Measurements from ENCODE around the gene CARD11. TPM values are rescaled to one million over a fixed set of nuclear protein-coding genes. Genes with fewer than 3 reads are reported as not detected.
A peak's percentile ranks its signal among the peaks of the same experiment; 100 is the strongest.

CARD11 gene
- total RNA-seq, 6 experiments from 2014 or later = not detected

DNA sequence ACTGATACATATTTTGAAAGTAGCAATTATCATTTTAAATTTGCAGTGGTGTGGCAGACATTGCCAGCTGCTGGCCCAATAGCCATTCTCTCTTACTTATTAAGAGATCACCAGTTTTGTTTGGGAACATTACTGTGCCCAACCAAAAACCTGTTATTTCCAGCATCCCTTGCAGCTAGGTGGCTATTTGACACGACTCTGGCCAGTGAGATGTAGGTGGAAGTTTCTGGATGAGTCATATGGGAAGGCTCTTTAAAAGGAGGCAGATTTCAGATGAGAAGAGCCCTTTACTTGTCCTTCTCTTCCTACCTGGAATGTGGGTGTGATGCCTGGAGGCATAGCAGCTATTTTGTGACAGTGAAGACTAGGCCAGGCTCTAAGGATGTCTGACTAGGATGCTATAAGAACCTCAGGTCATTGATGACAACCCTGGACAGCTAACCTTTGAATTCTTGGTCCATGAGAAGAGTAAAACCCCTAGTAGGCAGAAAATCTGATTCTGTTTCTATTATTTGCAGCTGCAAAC, 77.9 kb downstream of the CARD11 start:
- Mint-ChIP-seq H3K27ac (no peak overlapping the region), H3K9me3 (no peaks in the 10 kb centered on the region; the same call in 1 of the 2 replicates), H3K4me3 (no peak overlapping the region), H3K4me1 (ENCODE audit: low read depth) (no peaks in the 10 kb centered on the region), H3K27me3 (ENCODE audit: insufficient read depth) (peaks cover 2% of the 10 kb centered on the region), H3K36me3 (ENCODE audit: low read depth) (no peaks in the 10 kb centered on the region)
- no peak for DNase-seq
- TF ChIP-seq, protein P1, sequence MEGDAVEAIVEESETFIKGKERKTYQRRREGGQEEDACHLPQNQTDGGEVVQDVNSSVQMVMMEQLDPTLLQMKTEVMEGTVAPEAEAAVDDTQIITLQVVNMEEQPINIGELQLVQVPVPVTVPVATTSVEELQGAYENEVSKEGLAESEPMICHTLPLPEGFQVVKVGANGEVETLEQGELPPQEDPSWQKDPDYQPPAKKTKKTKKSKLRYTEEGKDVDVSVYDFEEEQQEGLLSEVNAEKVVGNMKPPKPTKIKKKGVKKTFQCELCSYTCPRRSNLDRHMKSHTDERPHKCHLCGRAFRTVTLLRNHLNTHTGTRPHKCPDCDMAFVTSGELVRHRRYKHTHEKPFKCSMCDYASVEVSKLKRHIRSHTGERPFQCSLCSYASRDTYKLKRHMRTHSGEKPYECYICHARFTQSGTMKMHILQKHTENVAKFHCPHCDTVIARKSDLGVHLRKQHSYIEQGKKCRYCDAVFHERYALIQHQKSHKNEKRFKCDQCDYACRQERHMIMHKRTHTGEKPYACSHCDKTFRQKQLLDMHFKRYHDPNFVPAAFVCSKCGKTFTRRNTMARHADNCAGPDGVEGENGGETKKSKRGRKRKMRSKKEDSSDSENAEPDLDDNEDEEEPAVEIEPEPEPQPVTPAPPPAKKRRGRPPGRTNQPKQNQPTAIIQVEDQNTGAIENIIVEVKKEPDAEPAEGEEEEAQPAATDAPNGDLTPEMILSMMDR (IDR thresholded peaks at IDR 0.05) = no peak

DNA sequence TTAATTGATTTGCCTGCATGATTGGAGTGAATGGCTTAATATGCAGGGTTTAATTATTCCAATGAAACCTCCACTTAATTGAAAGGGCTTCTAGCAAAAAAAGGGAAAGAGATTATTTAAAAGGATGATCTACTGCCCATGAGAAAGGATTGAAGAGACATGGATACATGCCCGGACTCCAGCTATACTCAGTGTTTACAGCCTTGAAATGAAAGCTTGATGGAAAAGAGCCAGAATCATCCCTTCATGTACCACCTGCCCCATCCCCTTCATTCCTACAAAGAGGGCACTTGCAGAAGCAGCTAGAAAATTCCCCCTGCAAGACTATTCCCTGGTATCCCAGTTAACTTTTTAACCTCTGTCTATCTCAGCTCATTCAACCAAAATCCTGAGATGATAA, 78.4 kb downstream of the CARD11 start:
- no peaks in the 10 kb centered on the region for H3K4me1 Mint-ChIP-seq (ENCODE audit: low read depth)

DNA sequence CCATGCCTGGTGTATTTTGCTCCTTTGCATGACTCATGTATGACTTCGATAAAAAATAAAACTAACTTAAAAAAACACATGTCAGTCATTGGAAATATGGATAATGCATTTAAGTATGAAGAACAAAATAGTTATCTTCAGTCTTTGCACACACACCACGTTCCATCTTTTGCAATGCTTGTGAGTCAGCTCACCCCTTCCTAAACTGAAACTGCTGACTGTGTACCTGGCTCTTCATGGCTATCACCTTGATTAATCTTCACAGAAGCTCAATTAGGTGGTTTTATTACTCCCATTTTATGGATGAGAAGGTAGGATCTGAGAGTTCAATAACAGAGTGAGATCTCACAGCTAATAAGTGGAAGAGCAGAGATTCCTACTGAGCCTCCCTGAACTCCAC, 79.5 kb downstream of the CARD11 start:
- peaks cover 4% of the 10 kb centered on the region; the same call in 1 of the 2 replicates for H3K9me3 Mint-ChIP-seq
- H3K4me3 Mint-ChIP-seq = no peak overlapping the region
- H3K27ac Mint-ChIP-seq = no peak overlapping the region
- no peaks in the 10 kb centered on the region for H3K36me3 Mint-ChIP-seq (ENCODE audit: low read depth)
- H3K4me1 Mint-ChIP-seq (ENCODE audit: low read depth) = no peaks in the 10 kb centered on the region
- DNase-seq = no peak
- peaks cover 2% of the 10 kb centered on the region for H3K27me3 Mint-ChIP-seq (ENCODE audit: insufficient read depth)
- TF ChIP-seq, protein P1 (IDR thresholded peaks at IDR 0.05) = no peak

More for the DNA sequence above, 78.4 kb downstream of the CARD11 start:
- Mint-ChIP-seq H3K4me3 (no peak overlapping the region), H3K9me3 (no peaks in the 10 kb centered on the region; the same call in 1 of the 2 replicates), H3K27me3 (ENCODE audit: insufficient read depth) (peaks cover 2% of the 10 kb centered on the region), H3K27ac (no peak overlapping the region), H3K36me3 (ENCODE audit: low read depth) (no peaks in the 10 kb centered on the region)
- TF ChIP-seq, protein P1 (IDR thresholded peaks at IDR 0.05) = no peak
- no peak for DNase-seq

DNA sequence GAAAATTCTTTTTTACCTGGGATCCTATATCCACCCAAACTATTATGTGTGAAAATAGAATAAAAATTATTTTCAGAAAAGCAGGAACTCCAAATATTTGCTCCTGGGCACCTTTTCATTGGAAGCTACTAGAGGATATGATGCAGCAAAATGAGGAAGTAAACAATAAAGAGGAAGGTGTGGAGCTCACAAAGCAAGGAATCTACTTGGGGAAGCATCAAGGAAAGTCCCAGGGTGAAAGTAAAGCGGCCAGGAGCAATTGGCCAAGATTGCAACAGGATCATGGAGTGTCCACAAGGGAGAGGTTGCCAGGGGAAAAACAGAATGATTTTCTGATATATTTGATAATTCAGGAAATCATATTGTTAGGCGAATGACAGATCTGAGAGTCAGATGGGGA, 80.8 kb downstream of the CARD11 start:
- Mint-ChIP-seq H3K4me1 (ENCODE audit: low read depth) (no peaks in the 10 kb centered on the region), H3K4me3 (no peak overlapping the region), H3K9me3 (peaks cover 4% of the 10 kb centered on the region; the same call in 1 of the 2 replicates), H3K27ac (no peak overlapping the region), H3K27me3 (ENCODE audit: insufficient read depth) (peaks cover 6% of the 10 kb centered on the region), H3K36me3 (ENCODE audit: low read depth) (no peaks in the 10 kb centered on the region)
- DNase-seq = no peak
- TF ChIP-seq, protein P1 (IDR thresholded peaks at IDR 0.05) = peak; percentile 44

DNA sequence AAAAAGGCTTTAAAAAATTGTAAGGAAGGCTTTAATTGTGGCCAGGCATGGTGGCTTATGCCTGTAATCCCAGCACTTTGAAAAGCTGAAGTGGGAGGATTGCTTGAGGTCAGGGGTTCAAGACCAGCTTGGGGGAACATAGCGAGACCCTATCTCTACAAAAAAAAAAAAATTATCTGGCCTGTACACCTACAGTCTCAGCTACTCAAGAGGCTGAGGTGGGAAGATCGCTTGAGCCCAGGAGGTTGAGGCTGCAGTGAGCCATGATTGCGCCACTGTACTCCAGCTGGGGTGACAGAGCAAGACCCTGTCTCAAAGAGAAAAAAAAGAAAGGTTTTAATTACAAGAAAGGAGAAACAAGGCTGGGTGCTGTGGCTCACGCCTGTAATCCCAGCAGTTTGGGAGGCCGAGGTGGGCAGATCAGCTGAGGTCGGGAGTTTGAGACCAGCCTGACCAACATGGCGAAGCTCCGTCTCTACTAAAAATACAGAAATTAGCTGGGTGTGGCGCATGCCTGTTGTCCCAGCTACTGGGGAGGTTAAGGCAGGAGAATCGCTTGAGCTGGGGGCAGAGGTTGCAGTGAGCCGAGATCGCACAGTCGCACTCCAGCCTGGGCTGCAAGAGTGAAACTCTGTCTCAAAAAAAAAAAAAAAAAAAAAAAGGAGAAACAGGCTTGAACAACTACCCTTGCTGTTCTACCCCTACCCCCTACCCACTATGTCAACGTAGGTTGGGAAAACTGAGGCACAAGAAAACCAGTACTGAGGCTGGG, 83.7 kb downstream of the CARD11 start:
- Mint-ChIP-seq H3K9me3 (peaks cover 4% of the 10 kb centered on the region; the same call in 1 of the 2 replicates), H3K27ac (no peak overlapping the region)

More for the DNA sequence above, 83.7 kb downstream of the CARD11 start:
- no peak overlapping the region for H3K4me3 Mint-ChIP-seq
- no peaks in the 10 kb centered on the region for H3K4me1 Mint-ChIP-seq (ENCODE audit: low read depth)
- H3K27me3 Mint-ChIP-seq (ENCODE audit: insufficient read depth) = peaks cover 6% of the 10 kb centered on the region
- DNase-seq = no peak
- TF ChIP-seq, protein P1 (IDR thresholded peaks at IDR 0.05) = no peak
- no peaks in the 10 kb centered on the region for H3K36me3 Mint-ChIP-seq (ENCODE audit: low read depth)

All from HFFc6 (cell line).